ENCODE measurements around the gene USP24.

The USP24 gene

GRCh38 chr1:55055084-55055882 lies 159.9 kb downstream of the USP24 start:
- H3K9me3 ChIP-seq (ENCODE audit: insufficient read depth, low read depth, low read length): no peaks in the 10 kb centered on the region

GRCh38 chr1:55054396-55054795 lies 160.8 kb downstream of the USP24 start:
- no peaks in the 10 kb centered on the region for H3K27me3 ChIP-seq (ENCODE audit: insufficient read depth, low read length)
- no peak overlapping the region for H3K27ac ChIP-seq (ENCODE audit: low read length)
- H3K9ac ChIP-seq (ENCODE audit: low read depth, low read length): no peak overlapping the region
- H3K4me3 ChIP-seq (ENCODE audit: low read length): no peak overlapping the region
- H3K9me3 ChIP-seq (ENCODE audit: insufficient read depth, low read depth, low read length): no peaks in the 10 kb centered on the region
- no peaks in the 10 kb centered on the region for H3K4me1 ChIP-seq (ENCODE audit: insufficient read depth, low read length)
- H3K36me3 ChIP-seq (ENCODE audit: insufficient read depth, low read depth, low read length): peaks cover 10% of the 10 kb centered on the region; the same call in 1 of the 2 replicates

More at GRCh38 chr1:55055084-55055882, 159.9 kb downstream of the USP24 start:
- Histone ChIP-seq H3K4me3 (ENCODE audit: low read length) (no peak overlapping the region), H3K36me3 (ENCODE audit: insufficient read depth, low read depth, low read length) (peaks cover 15% of the 10 kb centered on the region; the same call in 1 of the 2 replicates), H3K4me1 (ENCODE audit: insufficient read depth, low read length) (no peaks in the 10 kb centered on the region), H3K27ac (ENCODE audit: low read length) (no peak overlapping the region), H3K27me3 (ENCODE audit: insufficient read depth, low read length) (no peaks in the 10 kb centered on the region), H3K9ac (ENCODE audit: low read depth, low read length) (no peak overlapping the region)

GRCh38 chr1:55053265-55053954 lies 161.8 kb downstream of the USP24 start:
- Histone ChIP-seq H3K36me3 (ENCODE audit: insufficient read depth, low read depth, low read length) (peaks cover 13% of the 10 kb centered on the region; the same call in 1 of the 2 replicates), H3K4me3 (ENCODE audit: low read length) (no peak overlapping the region), H3K9me3 (ENCODE audit: insufficient read depth, low read depth, low read length) (no peaks in the 10 kb centered on the region), H3K27ac (ENCODE audit: low read length) (no peak overlapping the region), H3K4me1 (ENCODE audit: insufficient read depth, low read length) (no peaks in the 10 kb centered on the region), H3K9ac (ENCODE audit: low read depth, low read length) (no peak overlapping the region), H3K27me3 (ENCODE audit: insufficient read depth, low read length) (no peaks in the 10 kb centered on the region)

- no peaks in the 10 kb centered on the region for H3K4me1 ChIP-seq (ENCODE audit: insufficient read depth, low read length)
- H3K36me3 ChIP-seq (ENCODE audit: insufficient read depth, low read depth, low read length): peaks cover 13% of the 10 kb centered on the region; the same call in 1 of the 2 replicates
- no peak overlapping the region for H3K9ac ChIP-seq (ENCODE audit: low read depth, low read length)
- H3K27me3 ChIP-seq (ENCODE audit: insufficient read depth, low read length): no peaks in the 10 kb centered on the region
- H3K9me3 ChIP-seq (ENCODE audit: insufficient read depth, low read depth, low read length): no peaks in the 10 kb centered on the region
- no peak overlapping the region for H3K27ac ChIP-seq (ENCODE audit: low read length)
- H3K4me3 ChIP-seq (ENCODE audit: low read length): no peak overlapping the region
Measured at GRCh38 chr1:55052221-55053142, 162.7 kb downstream of the USP24 start.

- no peaks in the 10 kb centered on the region for H3K9me3 ChIP-seq (ENCODE audit: insufficient read depth, low read depth, low read length)
- no peaks in the 10 kb centered on the region for H3K4me1 ChIP-seq (ENCODE audit: insufficient read depth, low read length)
- H3K27ac ChIP-seq (ENCODE audit: low read length): no peak overlapping the region
- no peaks in the 10 kb centered on the region for H3K27me3 ChIP-seq (ENCODE audit: insufficient read depth, low read length)
- peaks cover 13% of the 10 kb centered on the region; the same call in 1 of the 2 replicates for H3K36me3 ChIP-seq (ENCODE audit: insufficient read depth, low read depth, low read length)
- H3K9ac ChIP-seq (ENCODE audit: low read depth, low read length): no peak overlapping the region
- H3K4me3 ChIP-seq (ENCODE audit: low read length): no peak overlapping the region
Measured at GRCh38 chr1:55051621-55052020, 163.5 kb downstream of the USP24 start.

GRCh38 chr1:55051169-55051568 lies 164.0 kb downstream of the USP24 start:
- Histone ChIP-seq H3K27me3 (ENCODE audit: insufficient read depth, low read length) (no peaks in the 10 kb centered on the region), H3K4me1 (ENCODE audit: insufficient read depth, low read length) (no peaks in the 10 kb centered on the region), H3K27ac (ENCODE audit: low read length) (no peak overlapping the region), H3K9me3 (ENCODE audit: insufficient read depth, low read depth, low read length) (no peaks in the 10 kb centered on the region), H3K9ac (ENCODE audit: low read depth, low read length) (no peak overlapping the region), H3K36me3 (ENCODE audit: insufficient read depth, low read depth, low read length) (peaks cover 13% of the 10 kb centered on the region; the same call in 1 of the 2 replicates), H3K4me3 (ENCODE audit: low read length) (no peak overlapping the region)

GRCh38 chr1:55050283-55050682 lies 164.9 kb downstream of the USP24 start:
- Histone ChIP-seq H3K4me1 (ENCODE audit: insufficient read depth, low read length) (no peaks in the 10 kb centered on the region), H3K9me3 (ENCODE audit: insufficient read depth, low read depth, low read length) (no peaks in the 10 kb centered on the region), H3K36me3 (ENCODE audit: insufficient read depth, low read depth, low read length) (peaks cover 13% of the 10 kb centered on the region; the same call in 1 of the 2 replicates), H3K9ac (ENCODE audit: low read depth, low read length) (no peak overlapping the region), H3K27ac (ENCODE audit: low read length) (no peak overlapping the region), H3K4me3 (ENCODE audit: low read length) (no peak overlapping the region), H3K27me3 (ENCODE audit: insufficient read depth, low read length) (no peaks in the 10 kb centered on the region)

- Histone ChIP-seq H3K27ac (ENCODE audit: low read length) (no peak overlapping the region), H3K36me3 (ENCODE audit: insufficient read depth, low read depth, low read length) (peaks cover 15% of the 10 kb centered on the region; the same call in 1 of the 2 replicates)
Measured at GRCh38 chr1:55049914-55050278, 165.3 kb downstream of the USP24 start.

GRCh38 chr1:55049271-55049913 lies 165.8 kb downstream of the USP24 start:
- Histone ChIP-seq H3K9ac (ENCODE audit: low read depth, low read length) (no peak overlapping the region), H3K27ac (ENCODE audit: low read length) (no peak overlapping the region), H3K36me3 (ENCODE audit: insufficient read depth, low read depth, low read length) (peaks cover 20% of the 10 kb centered on the region; the same call in 1 of the 2 replicates), H3K9me3 (ENCODE audit: insufficient read depth, low read depth, low read length) (no peaks in the 10 kb centered on the region), H3K4me1 (ENCODE audit: insufficient read depth, low read length) (no peaks in the 10 kb centered on the region), H3K27me3 (ENCODE audit: insufficient read depth, low read length) (no peaks in the 10 kb centered on the region), H3K4me3 (ENCODE audit: low read length) (no peak overlapping the region)

More at GRCh38 chr1:55049914-55050278, 165.3 kb downstream of the USP24 start:
- no peak overlapping the region for H3K9ac ChIP-seq (ENCODE audit: low read depth, low read length)
- no peaks in the 10 kb centered on the region for H3K9me3 ChIP-seq (ENCODE audit: insufficient read depth, low read depth, low read length)
- no peak overlapping the region for H3K4me3 ChIP-seq (ENCODE audit: low read length)
- H3K4me1 ChIP-seq (ENCODE audit: insufficient read depth, low read length): no peaks in the 10 kb centered on the region
- no peaks in the 10 kb centered on the region for H3K27me3 ChIP-seq (ENCODE audit: insufficient read depth, low read length)

GRCh38 chr1:55048453-55049270 lies 166.5 kb downstream of the USP24 start:
- Histone ChIP-seq H3K27me3 (ENCODE audit: insufficient read depth, low read length) (no peaks in the 10 kb centered on the region), H3K4me3 (ENCODE audit: low read length) (no peak overlapping the region), H3K36me3 (ENCODE audit: insufficient read depth, low read depth, low read length) (peaks cover 20% of the 10 kb centered on the region; the same call in 1 of the 2 replicates), H3K4me1 (ENCODE audit: insufficient read depth, low read length) (no peaks in the 10 kb centered on the region), H3K27ac (ENCODE audit: low read length) (no peak overlapping the region), H3K9me3 (ENCODE audit: insufficient read depth, low read depth, low read length) (no peaks in the 10 kb centered on the region), H3K9ac (ENCODE audit: low read depth, low read length) (no peak overlapping the region)
